Endothelial cell of umbilical vein (primary cell): ENCODE measurements around the gene TYRP1. TPM values are rescaled to one million over a fixed set of nuclear protein-coding genes. Genes with fewer than 3 reads are reported as not detected.

ENCODE experiments used
- BruUV-seq: library from RNA; stranded (reverse); fragments of 400-500 nt; replicated peaks from 2 replicates; lab custom pipeline; 2021; lab: Mats Ljungman, UMichigan
- CTCF ChIA-PET: fragments of 300-600, 350-600 bp; sonication (Branson Sonifier 250); formaldehyde crosslinking; loops from one replicate; lab custom pipeline; 2021; ENCODE audit warnings: antibody characterized with exemption, inconsistent platforms; lab: Charles Lee
- POLR2A ChIA-PET: fragments of 300-600, 350-600 bp; sonication (Branson Sonifier 250); formaldehyde crosslinking; loops from one replicate; lab custom pipeline; 2021; ENCODE audit warnings: antibody characterized with exemption, inconsistent platforms; lab: Charles Lee
- DNase-seq: peaks from one replicate; pipeline ENCODE4 v3.0.0-alpha.2; 2011; ENCODE audit warnings: low read depth, low spot score
- FAIRE-seq: peaks from 2 replicates; lab custom pipeline; 2011; peaks lifted over from hg19 to GRCh38; lab: Jason Lieb, UNC
- H2AFZ ChIP-seq: 2 replicates; pipeline ENCODE4 v1.6.0; 2012; ENCODE audit warnings: low read depth, low read length, control low read depth, inconsistent platforms
- H3K27ac ChIP-seq: 2 replicates; pipeline ENCODE4 v1.5.1; 2011; ENCODE audit warnings: low read depth, mild to moderate bottlenecking, control low read depth, low read length, moderate library complexity; ENCODE audit not compliant: insufficient read depth
- H3K27me3 ChIP-seq, 2 experiments: 2 replicates each; pipeline versions ENCODE4 v1.6.0 to v1.6.1; 2011; ENCODE audit warnings: low read length in 2 of 2, mixed read lengths in 1 of 2; ENCODE audit not compliant: control insufficient read depth in 2 of 2, insufficient read depth in 2 of 2
- H3K36me3 ChIP-seq, 2 experiments: 2 replicates in 1 of 2; 3 replicates in 1 of 2; pipeline ENCODE4 v1.5.1; 2011; ENCODE audit warnings: low read length in 2 of 2, mild to moderate bottlenecking in 1 of 2, moderate library complexity in 1 of 2; ENCODE audit not compliant: control insufficient read depth in 2 of 2, insufficient read depth in 2 of 2; ENCODE audit errors: extremely low read depth in 1 of 2
- H3K4me1 ChIP-seq: 3 replicates; pipeline ENCODE4 v1.5.1; 2011; ENCODE audit warnings: mild to moderate bottlenecking, low read length; ENCODE audit not compliant: control insufficient read depth, insufficient read depth; ENCODE audit errors: extremely low read depth
- H3K4me2 ChIP-seq: 2 replicates; pipeline ENCODE4 v1.6.1; 2011; ENCODE audit warnings: low read length, control low read depth, mixed read lengths; ENCODE audit not compliant: insufficient read depth
- H3K4me3 ChIP-seq, 3 experiments: fragments of 200-600 bp in 1 of 3; sonication (generic), shearing (Covaris generic) in 1 of 3; replicated peaks in 1 of 3; 2 replicates each; pipeline ENCODE4 v1.5.1; 2011 to 2016; ENCODE audit warnings: control low read depth in 3 of 3, low read length in 3 of 3, mild to moderate bottlenecking in 2 of 3, inconsistent platforms in 1 of 3, low read depth in 1 of 3, moderate library complexity in 1 of 3; ENCODE audit not compliant: insufficient read depth in 1 of 3
- H3K79me2 ChIP-seq: 2 replicates; pipeline ENCODE4 v1.6.0; 2012; ENCODE audit warnings: low read length, inconsistent platforms; ENCODE audit not compliant: control insufficient read depth, insufficient read depth
- H3K9ac ChIP-seq: replicated peaks from 2 replicates; pipeline ENCODE3; 2011; ENCODE audit warnings: low read length, control low read depth; ENCODE audit not compliant: insufficient read depth; ENCODE audit errors: extremely low read depth
- H3K9me1 ChIP-seq: replicated peaks from 3 replicates; pipeline ENCODE4 v1.6.0; 2011; ENCODE audit warnings: mild to moderate bottlenecking, low read length; ENCODE audit not compliant: control insufficient read depth, insufficient read depth; ENCODE audit errors: extremely low read depth
- H3K9me3 ChIP-seq: replicated peaks from 2 replicates; pipeline ENCODE4 v1.5.1; 2012; ENCODE audit warnings: low read length, inconsistent platforms; ENCODE audit not compliant: control insufficient read depth, insufficient read depth
- H4K20me1 ChIP-seq: replicated peaks from 2 replicates; pipeline ENCODE3; 2011; ENCODE audit warnings: mild to moderate bottlenecking, low read length; ENCODE audit not compliant: control insufficient read depth, insufficient read depth; ENCODE audit errors: extremely low read depth
- EZH2 ChIP-seq: IDR thresholded peaks from 2 replicates; pipeline ENCODE4 v1.6.1; 2012; ENCODE audit warnings: borderline replicate concordance, low read depth, mild to moderate bottlenecking, moderate library complexity, low read length, inconsistent platforms; ENCODE audit not compliant: severe bottlenecking
- FOS ChIP-seq: IDR thresholded peaks from 2 replicates; pipeline ENCODE4 v1.6.1; 2011; ENCODE audit warnings: mild to moderate bottlenecking, low read length, moderate library complexity, borderline replicate concordance; ENCODE audit not compliant: insufficient read depth
- GATA2 ChIP-seq: IDR thresholded peaks from 2 replicates; pipeline ENCODE4 v1.7.0; 2011; ENCODE audit warnings: low read depth, mild to moderate bottlenecking, moderate library complexity, mixed read lengths, low read length; ENCODE audit not compliant: insufficient read length, insufficient read depth
- JUN ChIP-seq: IDR thresholded peaks from 2 replicates; pipeline ENCODE4 v1.6.1; 2011; ENCODE audit warnings: borderline replicate concordance, low read depth; ENCODE audit not compliant: insufficient read length, insufficient read depth
- MYC ChIP-seq: IDR thresholded peaks from one replicate; pipeline ENCODE4 v1.6.1; 2011; ENCODE audit warnings: mild to moderate bottlenecking, low read depth, low read length
- POLR2A ChIP-seq: IDR thresholded peaks from 2 replicates; pipeline ENCODE4 v1.6.1; 2012; ENCODE audit warnings: low read depth, mild to moderate bottlenecking, control low read depth, low read length
- POLR2AphosphoS5 ChIP-seq: IDR thresholded peaks from 2 replicates; pipeline ENCODE4 v1.6.1; 2012; ENCODE audit warnings: low read depth, mild to moderate bottlenecking, control low read depth, low read length, moderate library complexity; ENCODE audit not compliant: insufficient read depth
- dilution Hi-C: fragments of 300-500 bp; cut with MboI; formaldehyde crosslinking; loops from one replicate; pipeline ENCODE4 v1.15.0; 2019; ENCODE audit warnings: low sequenced_read_pairs; ENCODE audit not compliant: extremely low pct_ligation_motif_present
- intact Hi-C: fragments of 100-400 bp; cut with micrococcal nuclease; formaldehyde crosslinking; loops from one replicate; pipeline ENCODE4 v1.10.0; 2022
- polyA plus RNA-seq, 4 experiments: library from polyadenylated mRNA; depleted of rRNA in 3 of 4; stranded (reverse) in 3 of 4; unstranded in 1 of 4; fragments of >200 nt; gene quantifications; 2 replicates each; pipeline versions ENCODE4 v1.2.1 to v1.2.3, GENCODE V29; 2011 to 2012; ENCODE audit warnings: missing spikeins in 1 of 4
- total RNA-seq: library from RNA; stranded (reverse); gene quantifications from 2 replicates; pipeline ENCODE4 v1.2.3, GENCODE V29; 2021
- TF ChIP-seq, protein P1 (sequence below), 2 donors: IDR thresholded peaks; 1 replicate in 1 of 2; 2 replicates in 1 of 2; pipeline ENCODE4 v1.5.1; 2011; ENCODE audit warnings: low read length in 2 of 2, mild to moderate bottlenecking in 2 of 2, moderate library complexity in 2 of 2, control low read depth in 1 of 2, inconsistent platforms in 1 of 2, low read depth in 1 of 2; ENCODE audit not compliant: insufficient read depth in 1 of 2; ENCODE audit errors: extremely low read depth in 1 of 2
- TF ChIP-seq, protein P2 (sequence below): IDR thresholded peaks from 2 replicates; pipeline ENCODE4 v1.6.1; 2011; ENCODE audit not compliant: insufficient read depth, insufficient read length

Gene TYRP1
- total and polyA plus RNA-seq, 2 donors (not counting 3 experiments of a cell fraction or from before 2014, with no cell fraction given) = 0.63 TPM; not detected in 1

DNA sequence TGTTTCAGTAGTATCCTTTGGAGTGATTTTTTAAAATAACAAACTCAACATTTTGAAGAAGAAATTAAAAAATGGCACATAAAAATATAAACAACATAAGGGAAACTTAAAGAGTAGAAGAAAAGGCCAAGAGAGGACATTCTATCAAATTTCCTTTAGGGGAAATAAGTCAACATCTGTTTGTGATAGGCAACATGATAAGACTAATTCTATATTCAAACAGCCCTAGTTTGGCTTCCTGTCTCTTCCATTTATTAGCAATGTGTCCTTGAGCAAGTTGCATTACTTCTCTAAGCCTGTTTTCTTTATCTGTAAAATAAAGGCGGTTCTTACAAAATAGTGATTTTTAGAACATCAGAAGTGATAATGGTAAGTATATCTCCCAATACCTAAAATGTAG lies 24.7 kb downstream of the TYRP1 start:
- H4K20me1 ChIP-seq = no peaks in the 10 kb centered on the region
- intact Hi-C loops (loop anchor here (5.0 kb wide), 1 partner anchor 544 kb away; no protein-coding TSS in a partner anchor), dilution Hi-C loops (no loop called here)
- no peak overlapping the region for H3K9ac ChIP-seq
- H3K4me3 ChIP-seq = no peak overlapping the region
- H3K27me3 ChIP-seq = no peaks in the 10 kb centered on the region
- no peak overlapping the region for H2AFZ ChIP-seq
- H3K27ac ChIP-seq = no peak overlapping the region
- no peak for FAIRE-seq
- H3K4me1 ChIP-seq = peaks cover 15% of the 10 kb centered on the region
- H3K79me2 ChIP-seq = no peaks in the 10 kb centered on the region
- no peaks in the 10 kb centered on the region for H3K9me3 ChIP-seq
- POLR2A ChIA-PET = no interaction called here
- CTCF ChIA-PET = interaction anchor here (1.1 to 9.9 kb wide), 10 partner anchors 12 to 372 kb away, joined by 3 to 155 read pairs (median 11); partner anchors contain the start of gene LURAP1L
- TF ChIP-seq GATA2 = peak; percentile 85
- no peak for TF ChIP-seq MYC
- no peaks in the 10 kb centered on the region for H3K9me1 ChIP-seq
- DNase-seq = peak; percentile 48
- H3K36me3 ChIP-seq = no peaks in the 10 kb centered on the region
- H3K4me2 ChIP-seq = peak overlapping the region; percentile 65
- no TSS peak for BruUV-seq

DNA sequence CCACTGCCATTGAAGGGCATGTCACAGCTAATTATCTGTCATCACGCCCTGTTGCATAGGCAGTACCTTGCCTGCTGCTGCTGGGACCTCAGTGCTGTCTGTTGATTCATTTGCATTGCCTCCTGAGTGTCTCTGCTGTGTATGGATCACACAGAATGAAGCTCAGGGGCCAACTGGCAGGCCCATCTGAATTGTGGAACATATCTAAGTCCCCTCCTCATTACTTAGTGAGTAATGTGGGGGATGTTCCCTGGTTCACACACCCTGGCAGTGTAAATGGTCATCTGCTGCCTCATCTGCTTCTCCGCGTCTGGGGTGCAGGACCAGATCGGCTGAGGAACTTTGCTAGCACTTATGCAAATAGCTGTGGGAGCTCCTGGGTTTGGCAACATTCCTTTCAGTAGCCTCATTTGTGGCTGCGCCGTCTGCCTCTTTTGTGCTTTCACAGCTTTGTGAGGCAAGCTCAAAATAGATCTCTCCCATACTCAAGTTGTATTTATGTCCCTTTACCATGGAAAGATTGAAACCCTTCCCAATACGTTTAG lies 25.4 kb downstream of the TYRP1 start:
- DNase-seq (peak; percentile 7), FAIRE-seq (no peak)
- H4K20me1 ChIP-seq = no peaks in the 10 kb centered on the region
- no peaks in the 10 kb centered on the region for H3K9me3 ChIP-seq
- H3K27ac ChIP-seq = no peak overlapping the region
- no peaks in the 10 kb centered on the region for H3K27me3 ChIP-seq
- peak overlapping the region; percentile 28 for H2AFZ ChIP-seq
- intact Hi-C loops (loop anchor here (1.0 to 5.0 kb wide), 3 partner anchors 16 to 544 kb away; no protein-coding TSS in a partner anchor), dilution Hi-C loops (no loop called here)
- no peak overlapping the region for H3K9ac ChIP-seq
- TF ChIP-seq GATA2 = no peak
- no peak for TF ChIP-seq MYC
- TF ChIP-seq POLR2A = no peak
- no peak for TF ChIP-seq POLR2AphosphoS5
- no peak for TF ChIP-seq EZH2
- TF ChIP-seq FOS = no peak
- TF ChIP-seq, protein P1, sequence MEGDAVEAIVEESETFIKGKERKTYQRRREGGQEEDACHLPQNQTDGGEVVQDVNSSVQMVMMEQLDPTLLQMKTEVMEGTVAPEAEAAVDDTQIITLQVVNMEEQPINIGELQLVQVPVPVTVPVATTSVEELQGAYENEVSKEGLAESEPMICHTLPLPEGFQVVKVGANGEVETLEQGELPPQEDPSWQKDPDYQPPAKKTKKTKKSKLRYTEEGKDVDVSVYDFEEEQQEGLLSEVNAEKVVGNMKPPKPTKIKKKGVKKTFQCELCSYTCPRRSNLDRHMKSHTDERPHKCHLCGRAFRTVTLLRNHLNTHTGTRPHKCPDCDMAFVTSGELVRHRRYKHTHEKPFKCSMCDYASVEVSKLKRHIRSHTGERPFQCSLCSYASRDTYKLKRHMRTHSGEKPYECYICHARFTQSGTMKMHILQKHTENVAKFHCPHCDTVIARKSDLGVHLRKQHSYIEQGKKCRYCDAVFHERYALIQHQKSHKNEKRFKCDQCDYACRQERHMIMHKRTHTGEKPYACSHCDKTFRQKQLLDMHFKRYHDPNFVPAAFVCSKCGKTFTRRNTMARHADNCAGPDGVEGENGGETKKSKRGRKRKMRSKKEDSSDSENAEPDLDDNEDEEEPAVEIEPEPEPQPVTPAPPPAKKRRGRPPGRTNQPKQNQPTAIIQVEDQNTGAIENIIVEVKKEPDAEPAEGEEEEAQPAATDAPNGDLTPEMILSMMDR (IDR thresholded peaks at IDR 0.05; ENCODE audit: extremely low read depth in 1 of 2, insufficient read depth in 1 of 2, low read depth in 1 of 2, low read length in 2 of 2) = no peak
- no peak for TF ChIP-seq JUN
- TF ChIP-seq, protein P2, sequence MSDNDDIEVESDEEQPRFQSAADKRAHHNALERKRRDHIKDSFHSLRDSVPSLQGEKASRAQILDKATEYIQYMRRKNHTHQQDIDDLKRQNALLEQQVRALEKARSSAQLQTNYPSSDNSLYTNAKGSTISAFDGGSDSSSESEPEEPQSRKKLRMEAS = no peak
- H3K79me2 ChIP-seq = no peaks in the 10 kb centered on the region
- no peaks in the 10 kb centered on the region for H3K36me3 ChIP-seq
- no peak overlapping the region for H3K4me2 ChIP-seq
- POLR2A ChIA-PET = no interaction called here
- peaks cover 15% of the 10 kb centered on the region for H3K4me1 ChIP-seq
- BruUV-seq = no TSS peak
- no peak overlapping the region for H3K4me3 ChIP-seq
- CTCF ChIA-PET = interaction anchor here (0.7 to 9.9 kb wide), 18 partner anchors 13 to 371 kb away, joined by 3 to 155 read pairs (median 8); partner anchors contain the start of gene LURAP1L
- H3K9me1 ChIP-seq = no peaks in the 10 kb centered on the region
